HepG2 (cell line): ENCODE data around the gene SLC28A1. TPM values are rescaled to one million over a fixed set of nuclear protein-coding genes. Genes with fewer than 3 reads are reported as not detected.
A peak's percentile ranks its signal among the peaks of the same experiment; 100 is the strongest.

ENCODE experiments used
- AGO2 ChIP-seq: fragments of 200-400 bp; formaldehyde crosslinking; optimal IDR thresholded peaks from 2 replicates; pipeline ENCODE3; 2017; ENCODE audit warnings: mild to moderate bottlenecking, low read depth, low read length, moderate library complexity
- MAFF ChIP-seq: IDR thresholded peaks from 2 replicates; pipeline ENCODE4 v1.6.1; 2011; ENCODE audit warnings: low read depth, low read length, improper control_type of control experiment
- NFIB ChIP-seq: sonication (generic); formaldehyde crosslinking; IDR thresholded peaks from 2 replicates; pipeline ENCODE4 v1.9.0; 2021; ENCODE audit warnings: missing genetic modification reagents, mild to moderate bottlenecking, borderline replicate concordance
- NKX3-1 ChIP-seq: sonication (generic); formaldehyde crosslinking; IDR thresholded peaks from 2 replicates; pipeline ENCODE4 v1.5.0; 2020; ENCODE audit warnings: missing genetic modification reagents
- RFXANK ChIP-seq: IDR thresholded peaks from 2 replicates; pipeline ENCODE4 v1.6.1; 2016
- ZBTB3 ChIP-seq: sonication (generic); formaldehyde crosslinking; IDR thresholded peaks from 2 replicates; pipeline ENCODE4 v1.4.0; 2020; ENCODE audit warnings: low read depth, mild to moderate bottlenecking, moderate library complexity, missing genetic modification reagents, borderline replicate concordance
- ZNF629 ChIP-seq: sonication (generic); formaldehyde crosslinking; conservative IDR thresholded peaks from 2 replicates; pipeline ENCODE4 v1.5.0; 2020; ENCODE audit warnings: missing genetic modification reagents
- ZSCAN12 ChIP-seq: sonication (generic); formaldehyde crosslinking; IDR thresholded peaks from 2 replicates; pipeline ENCODE4 v1.9.0; 2021; ENCODE audit warnings: mild to moderate bottlenecking, missing genetic modification reagents
- polyA plus RNA-seq, 8 experiments: library from polyadenylated mRNA; depleted of rRNA in 3 of 8; stranded (reverse) in 7 of 8; unstranded in 1 of 8; fragments of >200 nt; fragmentation: Illumina TruSeq in 4 of 8; extraction: Trizol in 4 of 8; gene quantifications; 2 replicates each; pipeline versions ENCODE4 v1.2.1 to v1.2.3, GENCODE V29; 2011 to 2016; ENCODE audit warnings: low read depth in 4 of 8, missing spikeins in 1 of 8, mixed read lengths in 1 of 8; ENCODE audit not compliant: insufficient read depth in 1 of 8
- total RNA-seq, 5 experiments: library from RNA; depleted of rRNA; stranded (reverse); fragments of >200 nt; fragmentation: Illumina TruSeq; extraction: Trizol; gene quantifications; 2 replicates each; pipeline ENCODE4 v1.2.3, GENCODE V29; 2016; ENCODE audit warnings: low read depth in 1 of 5
- TF ChIP-seq, protein P1 (sequence below): IDR thresholded peaks from 2 replicates; pipeline ENCODE4 v1.6.1; 2016
- TF ChIP-seq, protein P2 (sequence below): sonication (generic); formaldehyde crosslinking; IDR thresholded peaks from 2 replicates; pipeline ENCODE4 v1.5.1; 2020; ENCODE audit warnings: mild to moderate bottlenecking, missing genetic modification reagents, borderline replicate concordance
- TF ChIP-seq, protein P3 (sequence below): IDR thresholded peaks from 2 replicates; pipeline ENCODE4 v1.6.1; 2016; ENCODE audit warnings: control low read depth
- TF ChIP-seq, protein P4 (sequence below): sonication (generic); formaldehyde crosslinking; IDR thresholded peaks from 2 replicates; pipeline ENCODE4 v1.4.0; 2020; ENCODE audit warnings: missing genetic modification reagents, mild to moderate bottlenecking, borderline replicate concordance
- TF ChIP-seq, protein P5 (sequence below): sonication (generic); formaldehyde crosslinking; IDR thresholded peaks from 2 replicates; pipeline ENCODE4 v1.8.0; 2022; ENCODE audit warnings: missing genetic modification reagents, mild to moderate bottlenecking, borderline replicate concordance
- TF ChIP-seq, protein P6 (sequence below): sonication (generic); formaldehyde crosslinking; IDR thresholded peaks from 2 replicates; pipeline ENCODE4 v1.4.0; 2020; ENCODE audit warnings: missing genetic modification reagents, mild to moderate bottlenecking, borderline replicate concordance

The SLC28A1 gene
- total and polyA plus RNA-seq, 2 of the 13 experiments (the other 11 are each of a cell fraction or from before 2014, with no cell fraction given): 0.31 to 5.8 TPM

DNA sequence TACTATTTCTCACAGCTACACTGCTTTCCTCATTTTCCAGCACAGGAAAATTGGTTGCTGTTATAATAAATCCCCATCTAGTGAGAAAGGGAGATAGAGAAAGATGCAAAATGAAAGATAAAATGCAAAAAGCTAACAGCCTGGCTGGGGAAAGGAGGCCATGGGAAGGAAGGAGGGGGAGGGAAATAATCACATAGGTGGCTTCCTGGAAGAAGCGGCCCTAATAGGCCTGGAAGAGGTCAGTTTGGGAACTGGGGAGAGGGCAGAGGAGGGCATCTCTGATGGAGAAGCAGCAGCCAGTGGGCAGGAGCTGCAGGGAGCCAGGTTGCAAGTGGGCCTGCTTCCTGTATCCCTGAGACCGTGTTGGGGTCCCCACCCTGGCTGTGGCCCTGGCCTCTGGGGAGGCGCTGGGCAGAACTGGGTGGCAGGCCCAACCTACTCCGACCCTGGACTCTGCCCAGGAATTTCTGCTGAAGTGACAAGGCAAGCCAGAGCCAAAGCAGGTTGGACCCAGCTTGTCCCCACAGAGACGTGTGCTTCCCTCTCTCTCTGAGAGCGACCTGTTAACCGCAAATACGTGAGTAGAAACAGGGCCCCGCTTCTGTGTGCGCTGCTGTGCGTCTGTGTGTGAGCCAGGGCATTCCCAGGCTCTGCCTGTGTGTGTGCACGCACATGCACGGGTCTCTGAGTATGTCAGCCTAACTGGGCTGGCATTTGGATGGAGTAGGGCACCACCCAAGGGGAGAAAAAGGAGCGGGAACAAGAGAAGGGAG is 1.9 kb downstream of the SLC28A1 start (continued):
- TF ChIP-seq, protein P1, sequence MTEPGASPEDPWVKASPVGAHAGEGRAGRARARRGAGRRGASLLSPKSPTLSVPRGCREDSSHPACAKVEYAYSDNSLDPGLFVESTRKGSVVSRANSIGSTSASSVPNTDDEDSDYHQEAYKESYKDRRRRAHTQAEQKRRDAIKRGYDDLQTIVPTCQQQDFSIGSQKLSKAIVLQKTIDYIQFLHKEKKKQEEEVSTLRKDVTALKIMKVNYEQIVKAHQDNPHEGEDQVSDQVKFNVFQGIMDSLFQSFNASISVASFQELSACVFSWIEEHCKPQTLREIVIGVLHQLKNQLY: peak; percentile 55; the same call in 1 of the 2 replicates
- peak; percentile 49; the same call in 1 of the 2 replicates for TF ChIP-seq MAFF
- TF ChIP-seq AGO2: no peak
- TF ChIP-seq, protein P2, sequence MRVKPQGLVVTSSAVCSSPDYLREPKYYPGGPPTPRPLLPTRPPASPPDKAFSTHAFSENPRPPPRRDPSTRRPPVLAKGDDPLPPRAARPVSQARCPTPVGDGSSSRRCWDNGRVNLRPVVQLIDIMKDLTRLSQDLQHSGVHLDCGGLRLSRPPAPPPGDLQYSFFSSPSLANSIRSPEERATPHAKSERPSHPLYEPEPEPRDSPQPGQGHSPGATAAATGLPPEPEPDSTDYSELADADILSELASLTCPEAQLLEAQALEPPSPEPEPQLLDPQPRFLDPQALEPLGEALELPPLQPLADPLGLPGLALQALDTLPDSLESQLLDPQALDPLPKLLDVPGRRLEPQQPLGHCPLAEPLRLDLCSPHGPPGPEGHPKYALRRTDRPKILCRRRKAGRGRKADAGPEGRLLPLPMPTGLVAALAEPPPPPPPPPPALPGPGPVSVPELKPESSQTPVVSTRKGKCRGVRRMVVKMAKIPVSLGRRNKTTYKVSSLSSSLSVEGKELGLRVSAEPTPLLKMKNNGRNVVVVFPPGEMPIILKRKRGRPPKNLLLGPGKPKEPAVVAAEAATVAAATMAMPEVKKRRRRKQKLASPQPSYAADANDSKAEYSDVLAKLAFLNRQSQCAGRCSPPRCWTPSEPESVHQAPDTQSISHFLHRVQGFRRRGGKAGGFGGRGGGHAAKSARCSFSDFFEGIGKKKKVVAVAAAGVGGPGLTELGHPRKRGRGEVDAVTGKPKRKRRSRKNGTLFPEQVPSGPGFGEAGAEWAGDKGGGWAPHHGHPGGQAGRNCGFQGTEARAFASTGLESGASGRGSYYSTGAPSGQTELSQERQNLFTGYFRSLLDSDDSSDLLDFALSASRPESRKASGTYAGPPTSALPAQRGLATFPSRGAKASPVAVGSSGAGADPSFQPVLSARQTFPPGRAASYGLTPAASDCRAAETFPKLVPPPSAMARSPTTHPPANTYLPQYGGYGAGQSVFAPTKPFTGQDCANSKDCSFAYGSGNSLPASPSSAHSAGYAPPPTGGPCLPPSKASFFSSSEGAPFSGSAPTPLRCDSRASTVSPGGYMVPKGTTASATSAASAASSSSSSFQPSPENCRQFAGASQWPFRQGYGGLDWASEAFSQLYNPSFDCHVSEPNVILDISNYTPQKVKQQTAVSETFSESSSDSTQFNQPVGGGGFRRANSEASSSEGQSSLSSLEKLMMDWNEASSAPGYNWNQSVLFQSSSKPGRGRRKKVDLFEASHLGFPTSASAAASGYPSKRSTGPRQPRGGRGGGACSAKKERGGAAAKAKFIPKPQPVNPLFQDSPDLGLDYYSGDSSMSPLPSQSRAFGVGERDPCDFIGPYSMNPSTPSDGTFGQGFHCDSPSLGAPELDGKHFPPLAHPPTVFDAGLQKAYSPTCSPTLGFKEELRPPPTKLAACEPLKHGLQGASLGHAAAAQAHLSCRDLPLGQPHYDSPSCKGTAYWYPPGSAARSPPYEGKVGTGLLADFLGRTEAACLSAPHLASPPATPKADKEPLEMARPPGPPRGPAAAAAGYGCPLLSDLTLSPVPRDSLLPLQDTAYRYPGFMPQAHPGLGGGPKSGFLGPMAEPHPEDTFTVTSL (CRISPR knock-in tag): no peak
- TF ChIP-seq, protein P3, sequence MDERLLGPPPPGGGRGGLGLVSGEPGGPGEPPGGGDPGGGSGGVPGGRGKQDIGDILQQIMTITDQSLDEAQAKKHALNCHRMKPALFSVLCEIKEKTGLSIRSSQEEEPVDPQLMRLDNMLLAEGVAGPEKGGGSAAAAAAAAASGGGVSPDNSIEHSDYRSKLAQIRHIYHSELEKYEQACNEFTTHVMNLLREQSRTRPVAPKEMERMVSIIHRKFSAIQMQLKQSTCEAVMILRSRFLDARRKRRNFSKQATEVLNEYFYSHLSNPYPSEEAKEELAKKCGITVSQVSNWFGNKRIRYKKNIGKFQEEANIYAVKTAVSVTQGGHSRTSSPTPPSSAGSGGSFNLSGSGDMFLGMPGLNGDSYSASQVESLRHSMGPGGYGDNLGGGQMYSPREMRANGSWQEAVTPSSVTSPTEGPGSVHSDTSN (CRISPR knock-in tag): no peak
- TF ChIP-seq NFIB (CRISPR knock-in tag): no peak
- TF ChIP-seq ZSCAN12 (CRISPR knock-in tag): no peak
- TF ChIP-seq ZNF629: no peak
- TF ChIP-seq NKX3-1 (CRISPR knock-in tag): no peak
- TF ChIP-seq, protein P4, sequence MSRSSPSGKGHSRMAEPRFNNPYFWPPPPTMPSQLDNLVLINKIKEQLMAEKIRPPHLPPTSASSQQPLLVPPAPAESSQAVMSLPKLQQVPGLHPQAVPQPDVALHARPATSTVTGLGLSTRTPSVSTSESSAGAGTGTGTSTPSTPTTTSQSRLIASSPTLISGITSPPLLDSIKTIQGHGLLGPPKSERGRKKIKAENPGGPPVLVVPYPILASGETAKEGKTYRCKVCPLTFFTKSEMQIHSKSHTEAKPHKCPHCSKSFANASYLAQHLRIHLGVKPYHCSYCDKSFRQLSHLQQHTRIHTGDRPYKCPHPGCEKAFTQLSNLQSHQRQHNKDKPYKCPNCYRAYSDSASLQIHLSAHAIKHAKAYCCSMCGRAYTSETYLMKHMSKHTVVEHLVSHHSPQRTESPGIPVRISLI (CRISPR knock-in tag): peak; percentile 53; the same call in 1 of the 2 replicates
- TF ChIP-seq ZBTB3: no peak
- TF ChIP-seq, protein P5, sequence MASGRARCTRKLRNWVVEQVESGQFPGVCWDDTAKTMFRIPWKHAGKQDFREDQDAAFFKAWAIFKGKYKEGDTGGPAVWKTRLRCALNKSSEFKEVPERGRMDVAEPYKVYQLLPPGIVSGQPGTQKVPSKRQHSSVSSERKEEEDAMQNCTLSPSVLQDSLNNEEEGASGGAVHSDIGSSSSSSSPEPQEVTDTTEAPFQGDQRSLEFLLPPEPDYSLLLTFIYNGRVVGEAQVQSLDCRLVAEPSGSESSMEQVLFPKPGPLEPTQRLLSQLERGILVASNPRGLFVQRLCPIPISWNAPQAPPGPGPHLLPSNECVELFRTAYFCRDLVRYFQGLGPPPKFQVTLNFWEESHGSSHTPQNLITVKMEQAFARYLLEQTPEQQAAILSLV (CRISPR knock-in tag): no peak
- TF ChIP-seq RFXANK (CRISPR knock-in tag): no peak
- TF ChIP-seq, protein P6, sequence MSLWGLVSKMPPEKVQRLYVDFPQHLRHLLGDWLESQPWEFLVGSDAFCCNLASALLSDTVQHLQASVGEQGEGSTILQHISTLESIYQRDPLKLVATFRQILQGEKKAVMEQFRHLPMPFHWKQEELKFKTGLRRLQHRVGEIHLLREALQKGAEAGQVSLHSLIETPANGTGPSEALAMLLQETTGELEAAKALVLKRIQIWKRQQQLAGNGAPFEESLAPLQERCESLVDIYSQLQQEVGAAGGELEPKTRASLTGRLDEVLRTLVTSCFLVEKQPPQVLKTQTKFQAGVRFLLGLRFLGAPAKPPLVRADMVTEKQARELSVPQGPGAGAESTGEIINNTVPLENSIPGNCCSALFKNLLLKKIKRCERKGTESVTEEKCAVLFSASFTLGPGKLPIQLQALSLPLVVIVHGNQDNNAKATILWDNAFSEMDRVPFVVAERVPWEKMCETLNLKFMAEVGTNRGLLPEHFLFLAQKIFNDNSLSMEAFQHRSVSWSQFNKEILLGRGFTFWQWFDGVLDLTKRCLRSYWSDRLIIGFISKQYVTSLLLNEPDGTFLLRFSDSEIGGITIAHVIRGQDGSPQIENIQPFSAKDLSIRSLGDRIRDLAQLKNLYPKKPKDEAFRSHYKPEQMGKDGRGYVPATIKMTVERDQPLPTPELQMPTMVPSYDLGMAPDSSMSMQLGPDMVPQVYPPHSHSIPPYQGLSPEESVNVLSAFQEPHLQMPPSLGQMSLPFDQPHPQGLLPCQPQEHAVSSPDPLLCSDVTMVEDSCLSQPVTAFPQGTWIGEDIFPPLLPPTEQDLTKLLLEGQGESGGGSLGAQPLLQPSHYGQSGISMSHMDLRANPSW (CRISPR knock-in tag): peak; percentile 69; the same call in 1 of the 2 replicates
